ENCODE measurements around the gene CPM.

The CPM gene

DNA sequence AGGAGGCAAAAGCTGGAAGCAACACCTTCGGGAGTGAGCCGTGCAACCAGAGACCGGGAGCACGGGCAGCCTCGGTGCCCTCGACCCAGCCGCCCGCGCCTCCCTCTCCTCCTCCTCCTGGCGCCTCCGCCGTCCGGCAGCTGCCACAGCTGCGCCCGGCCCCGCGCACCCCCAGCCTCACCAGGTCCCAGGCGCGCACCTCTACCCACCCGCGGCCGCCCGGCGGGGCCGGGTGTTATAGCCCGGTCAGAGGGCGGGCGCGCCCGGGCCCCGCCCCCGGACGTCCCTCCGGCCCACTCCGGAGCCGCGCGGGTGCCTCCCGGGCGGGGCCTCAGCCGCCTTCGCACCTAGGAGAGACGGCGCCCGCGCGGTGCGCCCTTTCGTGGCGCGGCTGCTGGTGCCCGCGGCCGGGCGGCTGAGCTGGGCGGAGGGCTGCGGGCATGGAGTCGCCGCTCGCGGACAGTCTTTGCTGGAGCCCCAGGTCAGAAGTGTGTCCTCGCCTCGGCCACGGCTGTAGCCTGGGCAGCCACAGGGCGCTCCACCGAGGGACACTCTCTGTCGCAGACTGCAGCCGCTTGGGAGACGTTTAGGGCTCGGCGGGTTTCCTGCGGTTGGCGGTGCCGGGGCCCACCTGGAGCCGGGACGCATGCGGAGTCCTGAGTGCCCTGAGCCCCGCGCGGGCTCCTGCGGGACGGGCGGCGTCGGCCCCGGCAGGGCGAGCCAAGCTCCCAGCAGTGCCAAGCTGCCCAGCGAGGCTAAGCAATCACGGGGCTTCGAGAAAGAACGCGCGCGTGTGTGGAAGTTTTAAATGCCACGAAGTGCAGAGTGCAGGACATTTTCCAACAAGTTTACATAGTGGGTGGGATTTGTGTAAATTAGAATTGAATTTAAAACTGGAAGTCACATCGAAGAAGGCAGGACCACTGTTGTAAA lies at the start of gene CPM:
TSS of gene CPM (minus strand) at position 211 of the 933 bp plus-strand sequence. CDS start 334 bp downstream, outside the sequence.
- no peak for DNase-seq (ENCODE audit: low read depth)

DNA sequence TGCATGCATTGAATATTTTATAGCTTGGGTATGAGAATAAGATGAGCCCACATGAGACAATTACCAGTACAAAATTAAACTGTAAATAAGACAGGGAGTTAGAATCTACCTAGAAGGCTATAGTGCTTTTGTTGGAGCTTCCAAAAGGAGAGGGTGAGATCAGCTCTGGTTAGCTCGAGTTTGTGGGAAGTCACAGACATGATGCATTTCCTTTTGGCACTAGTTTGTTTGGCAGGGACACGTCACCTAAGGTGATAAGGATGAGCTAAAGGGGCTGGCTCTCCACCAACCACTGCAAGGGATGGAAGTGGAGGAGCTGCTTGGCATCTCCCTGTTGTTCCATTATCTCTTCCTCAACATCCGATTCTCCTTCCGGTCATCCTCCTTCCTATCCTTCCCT lies 48.5 kb upstream of the CPM start:
- peak; percentile 58 for DNase-seq (ENCODE audit: low read depth)

DNA sequence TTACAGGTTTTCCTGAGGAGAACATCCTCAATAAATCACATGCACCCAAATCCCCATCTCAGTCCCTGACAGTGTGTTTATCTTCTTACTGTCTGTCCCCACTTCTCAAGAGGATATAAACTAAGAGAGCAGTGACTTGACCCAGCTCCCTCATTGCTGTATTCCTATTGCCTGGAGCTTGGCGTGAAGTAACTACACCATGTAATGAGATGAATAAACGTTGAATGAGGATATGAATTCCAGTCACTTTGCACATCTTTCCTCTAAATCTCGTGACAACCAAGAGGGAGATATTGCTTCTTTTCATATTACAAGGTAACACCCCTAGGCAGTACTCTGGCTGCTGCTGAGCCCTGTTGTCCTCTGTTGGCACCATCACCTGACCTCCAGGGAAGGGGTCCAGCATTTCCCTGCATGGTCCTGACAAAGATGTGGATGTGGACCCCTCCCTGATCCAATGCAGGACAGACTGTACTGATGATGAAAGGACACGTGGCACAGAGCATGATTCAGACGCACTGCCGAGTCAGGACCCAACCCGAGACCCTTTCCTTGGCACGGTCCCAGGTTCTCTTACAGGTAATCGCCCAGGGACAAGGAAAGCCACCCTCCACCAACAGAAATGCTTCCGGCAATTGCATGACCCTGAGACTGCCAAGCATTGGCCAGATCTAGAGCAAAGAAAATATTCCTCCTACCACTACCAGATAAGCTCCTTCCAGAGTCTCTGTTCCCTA lies 47.7 kb upstream of the CPM start:
- no peak for DNase-seq (ENCODE audit: low read depth)

DNA sequence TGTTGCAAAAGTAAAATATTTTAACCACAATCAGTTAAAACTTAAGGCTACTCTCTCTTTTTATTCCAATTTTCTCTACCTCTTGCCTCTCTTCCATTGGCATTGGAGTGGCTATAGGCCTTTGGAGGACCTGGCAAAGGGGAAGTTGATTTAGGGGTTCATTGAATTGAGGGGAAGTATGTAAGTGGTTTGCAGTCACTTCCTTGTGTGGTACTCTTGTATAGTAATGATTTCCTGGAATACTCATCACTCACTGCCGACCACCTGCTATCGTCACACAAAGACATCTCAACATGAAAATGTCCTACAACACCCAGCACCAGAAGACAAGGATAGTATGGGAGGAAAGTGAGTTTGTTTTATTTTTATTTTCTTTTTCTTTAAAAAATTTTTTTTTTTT lies 45.7 kb upstream of the CPM start:
- DNase-seq (ENCODE audit: low read depth) = no peak

DNA sequence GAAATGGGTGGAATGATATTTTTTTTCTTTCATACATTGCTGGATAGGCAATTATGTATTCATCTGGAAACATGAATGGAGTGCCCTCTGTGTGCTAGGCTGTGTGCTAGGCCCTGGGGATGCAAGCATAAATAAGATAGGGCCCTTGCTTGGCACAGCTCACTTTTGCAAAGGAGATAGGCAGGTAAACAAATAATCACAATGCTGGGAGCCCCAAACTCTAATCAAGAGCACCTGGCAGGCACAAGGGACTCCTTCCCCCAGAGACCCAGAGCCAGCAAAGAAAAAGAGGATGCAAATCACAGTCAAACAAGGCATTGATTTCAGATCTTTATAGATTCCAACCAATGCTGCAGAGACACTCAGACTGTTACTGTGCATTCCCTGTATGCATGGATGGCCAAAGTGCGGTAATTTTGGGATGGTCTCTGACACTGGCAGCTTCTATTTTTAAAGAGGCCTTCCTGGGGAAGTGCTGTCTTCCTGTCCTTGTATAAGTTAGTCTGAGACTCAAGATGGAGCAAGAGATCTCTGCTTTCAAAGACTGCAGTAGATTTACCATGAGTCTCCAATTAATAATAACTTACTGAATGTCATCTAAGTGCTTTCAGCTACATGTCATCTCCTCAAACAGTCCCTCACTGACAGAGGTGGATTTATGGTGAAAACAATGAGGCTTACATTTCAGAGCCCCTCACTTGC lies 45.1 kb upstream of the CPM start:
- DNase-seq (ENCODE audit: low read depth) = no peak

DNA sequence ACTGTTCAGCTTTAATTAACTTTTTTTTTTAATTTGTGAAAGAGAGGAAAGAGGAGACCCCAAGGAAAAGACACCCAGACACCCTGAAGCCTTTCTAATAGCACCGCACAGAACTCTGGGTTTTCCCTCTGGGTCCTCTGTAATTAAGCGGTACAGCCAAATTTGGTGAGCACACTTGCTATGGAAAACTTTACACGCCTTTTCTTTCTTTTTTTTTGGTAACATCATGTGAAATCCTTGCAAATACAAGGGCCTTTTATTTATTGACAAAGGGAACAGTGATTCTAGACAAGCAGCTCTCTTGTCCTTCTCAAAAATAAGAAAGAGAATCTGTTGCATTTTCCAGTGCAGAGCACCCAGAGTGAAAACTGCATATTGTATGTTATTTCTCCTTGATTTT lies 44.4 kb upstream of the CPM start:
- no peak for DNase-seq (ENCODE audit: low read depth)

DNA sequence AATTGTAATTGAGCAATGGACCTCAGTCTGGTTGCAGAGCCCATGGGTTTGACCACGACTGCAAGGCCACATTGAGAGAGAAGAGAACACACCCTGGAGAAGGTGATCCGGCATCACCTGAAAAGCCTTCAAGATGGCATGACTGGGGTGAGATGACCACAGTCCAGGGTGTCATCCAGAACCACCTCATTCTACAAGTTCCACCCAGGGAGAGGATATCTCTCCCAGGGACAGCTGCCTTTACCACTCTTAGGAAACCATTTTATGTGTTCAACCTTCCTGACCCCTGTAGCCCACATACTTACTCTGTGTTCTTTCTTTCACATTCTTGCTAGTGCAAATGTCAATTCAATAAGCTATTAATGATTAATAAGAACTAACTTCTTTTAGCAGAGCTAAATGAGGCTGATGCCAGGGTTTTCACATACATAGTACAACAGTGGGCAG lies 43.4 kb upstream of the CPM start:
- no peak for DNase-seq (ENCODE audit: low read depth)

DNA sequence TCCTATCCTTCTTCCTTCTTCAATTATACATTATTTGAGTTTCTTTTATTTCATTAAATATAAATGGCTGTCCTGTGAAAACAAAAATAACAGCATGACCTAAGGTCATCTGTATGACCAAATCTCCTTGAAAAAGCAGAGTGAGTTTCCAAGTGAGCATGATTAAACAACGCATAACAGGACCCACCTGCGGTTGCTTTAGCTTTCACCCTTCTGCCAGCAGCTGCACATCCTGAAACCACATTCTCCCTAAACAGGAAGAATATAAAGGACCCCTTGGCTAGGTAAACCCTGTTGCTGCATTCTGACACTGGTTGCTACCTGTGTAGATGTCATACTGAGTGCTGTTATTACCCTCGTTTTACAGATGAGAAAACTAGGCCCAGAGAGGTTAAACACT lies 42.8 kb upstream of the CPM start:
- no peak for DNase-seq (ENCODE audit: low read depth)

DNA sequence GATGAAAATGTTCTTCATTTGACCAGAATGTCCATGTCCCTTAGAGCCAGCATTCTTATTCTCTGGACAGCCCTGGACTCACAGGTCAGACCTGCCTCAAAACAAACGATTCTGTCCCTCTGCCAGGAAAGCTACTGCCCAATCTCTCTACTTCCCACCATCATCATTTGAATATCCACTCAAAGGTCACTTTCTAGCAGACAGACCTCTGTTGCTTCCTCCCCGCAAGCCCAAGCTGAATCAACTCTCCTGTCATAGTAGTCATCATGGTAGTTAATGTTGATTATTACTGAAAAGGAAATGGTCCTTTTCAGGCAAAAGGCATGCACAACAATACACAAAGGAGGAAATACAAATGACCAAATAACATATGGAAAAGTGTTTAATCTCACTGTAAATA lies 39.6 kb upstream of the CPM start:
- no peak for DNase-seq (ENCODE audit: low read depth)

DNA sequence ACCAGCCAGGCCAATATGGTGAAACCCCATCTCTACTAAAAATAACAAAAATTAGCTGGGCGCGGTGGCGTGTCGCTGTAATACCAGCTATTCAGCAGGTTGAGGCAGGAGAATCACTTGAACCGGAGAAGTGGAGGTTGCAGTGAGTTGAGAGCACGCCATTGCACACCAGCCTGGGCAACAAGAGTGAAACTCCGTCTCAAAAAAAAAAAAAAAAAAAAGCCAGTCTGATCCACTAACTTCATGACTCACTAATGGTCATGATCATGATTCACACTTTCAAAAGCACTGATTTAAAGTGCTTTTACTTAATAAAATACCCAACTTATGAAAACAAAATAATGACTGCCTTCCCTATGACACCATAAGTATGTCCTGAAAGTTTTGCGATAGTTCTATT lies 38.4 kb upstream of the CPM start:
- DNase-seq (ENCODE audit: low read depth) = peak; percentile 49

DNA sequence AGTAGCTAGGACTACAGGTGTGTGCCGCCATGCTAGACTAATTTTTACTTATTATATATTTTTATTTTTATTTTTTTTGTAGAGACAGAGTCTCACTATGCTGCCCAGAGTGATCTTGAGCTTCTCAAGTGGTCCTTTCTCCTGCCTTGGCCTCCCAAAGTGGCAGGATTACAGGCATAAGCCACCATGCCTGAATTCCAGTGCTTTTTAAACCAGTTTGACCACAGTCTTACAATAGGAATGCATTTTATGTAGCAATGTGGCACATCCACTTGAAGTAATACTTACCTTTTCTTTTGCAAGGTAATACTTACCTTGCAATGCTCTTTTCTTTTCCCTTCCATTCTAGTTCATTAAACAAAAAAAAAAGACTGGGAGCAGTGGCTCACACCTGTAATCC lies 38.0 kb upstream of the CPM start:
- no peak for DNase-seq (ENCODE audit: low read depth)

DNA sequence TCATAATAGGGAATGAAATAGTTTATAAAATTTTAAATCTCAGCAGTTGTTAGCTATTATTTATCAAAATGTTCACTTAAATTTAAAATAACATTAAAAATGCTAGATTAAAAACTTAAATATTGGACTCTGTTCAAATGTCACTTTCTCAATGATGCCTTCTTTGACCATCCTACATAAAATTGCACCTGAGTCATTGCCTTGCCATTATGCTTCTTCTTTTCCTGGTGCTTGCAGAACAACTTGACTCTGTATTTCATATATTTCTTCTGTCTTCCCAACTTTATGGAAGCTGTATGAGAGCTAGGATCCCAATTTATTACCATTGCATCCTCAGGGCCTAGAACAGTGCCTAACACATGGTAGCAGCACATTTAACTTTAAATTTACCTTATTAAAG lies 37.3 kb upstream of the CPM start:
- no peak for DNase-seq (ENCODE audit: low read depth)

DNA sequence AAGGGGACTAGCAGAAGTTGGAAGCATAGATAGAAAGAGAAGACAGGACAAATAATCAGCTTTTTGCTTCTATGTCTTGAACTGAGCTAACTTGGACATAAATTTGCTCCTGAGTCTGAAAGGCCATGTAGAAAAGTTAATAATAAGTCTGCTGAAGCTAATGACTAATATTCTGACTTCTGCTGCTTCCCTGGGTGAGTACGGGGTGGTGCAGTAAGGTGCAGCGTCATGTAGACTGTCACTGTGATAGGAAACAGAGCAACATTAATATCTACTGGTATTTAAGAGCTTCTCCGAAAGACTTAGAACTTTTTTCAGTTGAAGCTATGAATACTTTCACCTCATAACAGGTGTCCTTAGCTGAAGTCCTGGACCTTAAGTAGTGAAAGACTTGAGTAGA lies 34.1 kb upstream of the CPM start:
- no peak for DNase-seq (ENCODE audit: low read depth)

DNA sequence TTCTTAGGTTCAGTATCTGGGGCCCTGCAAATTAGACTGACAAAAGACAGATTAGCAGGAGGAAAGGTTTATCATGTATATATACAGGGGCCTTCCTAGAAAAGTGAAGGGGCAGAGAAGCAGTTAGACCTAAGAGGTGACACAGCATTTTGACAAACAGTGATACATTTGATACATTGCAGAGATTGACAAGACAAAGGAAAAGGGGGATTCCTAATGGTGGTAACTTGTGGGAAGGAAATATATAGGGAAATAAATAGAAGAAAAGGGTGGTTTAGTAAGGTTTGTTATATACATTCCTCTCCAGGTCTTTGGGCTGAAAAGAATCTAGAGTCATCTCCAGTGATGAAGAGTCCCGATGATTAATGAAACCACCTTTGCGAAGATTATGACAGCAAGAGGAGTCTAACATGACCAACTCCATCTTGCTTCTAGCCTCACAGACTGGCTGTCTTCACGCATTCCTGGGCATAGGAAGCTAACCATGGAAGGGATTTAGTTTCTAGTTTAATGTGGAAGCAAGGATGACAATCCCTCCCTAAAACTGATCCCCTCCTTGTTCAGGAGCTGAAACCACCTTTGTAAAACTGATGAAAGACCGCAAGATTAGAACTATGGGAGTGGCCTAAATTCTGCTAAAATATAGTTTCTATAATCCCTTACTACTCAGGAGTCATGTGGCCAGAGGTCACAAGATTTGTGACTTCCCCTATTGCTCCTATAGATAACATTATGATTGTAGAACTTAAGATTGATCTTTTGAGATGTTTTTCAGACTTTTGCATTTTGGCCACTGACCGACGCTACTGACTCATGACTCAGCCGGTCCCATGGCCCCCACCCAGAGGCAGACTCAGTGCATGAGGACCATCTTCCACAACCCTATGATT lies 31.1 kb upstream of the CPM start:
- DNase-seq (ENCODE audit: low read depth) = no peak

DNA sequence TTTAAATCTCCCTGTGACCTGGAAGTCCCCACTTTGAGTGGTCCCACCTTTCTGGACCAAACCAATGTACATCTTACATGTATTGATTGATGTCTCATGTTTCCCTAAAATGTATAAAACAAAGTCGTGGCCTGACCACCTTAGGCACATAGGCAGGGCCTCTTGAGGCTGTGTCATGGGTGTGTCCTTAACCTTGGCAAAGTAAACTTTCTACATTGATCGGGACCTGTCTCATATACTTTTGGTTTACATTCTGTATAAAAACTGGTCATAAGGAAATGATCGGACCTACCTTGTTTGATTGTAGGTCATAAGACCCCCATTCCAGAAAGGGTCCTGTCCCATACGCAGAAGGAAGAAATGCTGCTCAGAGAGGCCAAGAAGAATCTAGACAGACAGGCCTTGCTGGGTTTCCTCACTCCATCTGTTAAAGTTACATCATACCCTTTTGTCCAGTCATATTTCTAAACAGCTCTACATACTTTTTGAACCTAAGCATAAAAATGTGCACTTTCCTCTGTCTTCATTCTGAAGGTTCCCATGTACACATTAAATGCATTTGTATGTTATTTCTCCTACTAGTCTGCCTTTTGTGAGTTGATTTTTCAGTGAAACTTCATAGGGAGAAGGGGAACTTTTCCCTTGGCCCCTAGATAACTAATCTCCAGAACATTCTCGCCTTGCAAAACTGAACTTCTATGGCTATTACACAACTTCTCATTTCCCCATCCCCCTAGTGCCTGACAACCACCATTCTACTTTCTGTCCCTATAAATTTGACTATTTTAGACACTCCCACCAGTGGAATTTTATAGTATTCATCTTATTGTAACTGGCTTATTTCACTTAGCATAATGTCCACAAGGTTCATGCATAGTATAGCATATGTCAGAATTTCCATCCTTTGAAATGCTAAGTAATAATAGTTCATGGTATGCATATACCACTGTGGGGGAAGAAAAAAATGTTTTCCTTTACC lies 30.2 kb upstream of the CPM start:
- DNase-seq (ENCODE audit: low read depth) = no peak

DNA sequence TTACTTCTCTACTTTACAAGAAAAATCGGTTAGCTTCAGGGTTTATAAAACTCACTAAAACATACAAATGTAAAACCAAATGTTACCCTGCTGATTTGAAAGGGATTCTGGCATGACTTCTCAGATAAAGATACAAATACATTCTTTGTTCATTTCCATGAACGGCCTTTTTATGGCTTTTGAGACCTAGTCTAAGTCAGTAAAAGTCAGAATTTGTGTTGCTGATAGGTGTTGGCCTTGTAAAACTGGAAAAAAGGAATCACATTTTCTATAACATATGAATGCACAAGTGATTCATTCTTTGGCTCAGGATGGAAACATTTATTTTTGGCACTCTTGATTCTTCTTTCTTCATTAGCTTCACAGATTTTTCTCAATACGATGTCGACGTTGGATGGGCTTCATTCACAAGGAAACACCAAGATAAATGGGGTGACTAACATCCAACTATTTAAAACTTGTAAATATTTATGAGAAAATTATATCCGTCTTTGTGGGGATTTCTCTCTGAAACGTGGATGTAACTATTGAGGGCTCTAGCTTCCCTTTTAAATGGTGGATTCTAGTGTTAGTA lies 27.0 kb upstream of the CPM start:
- DNase-seq (ENCODE audit: low read depth) = no peak

DNA sequence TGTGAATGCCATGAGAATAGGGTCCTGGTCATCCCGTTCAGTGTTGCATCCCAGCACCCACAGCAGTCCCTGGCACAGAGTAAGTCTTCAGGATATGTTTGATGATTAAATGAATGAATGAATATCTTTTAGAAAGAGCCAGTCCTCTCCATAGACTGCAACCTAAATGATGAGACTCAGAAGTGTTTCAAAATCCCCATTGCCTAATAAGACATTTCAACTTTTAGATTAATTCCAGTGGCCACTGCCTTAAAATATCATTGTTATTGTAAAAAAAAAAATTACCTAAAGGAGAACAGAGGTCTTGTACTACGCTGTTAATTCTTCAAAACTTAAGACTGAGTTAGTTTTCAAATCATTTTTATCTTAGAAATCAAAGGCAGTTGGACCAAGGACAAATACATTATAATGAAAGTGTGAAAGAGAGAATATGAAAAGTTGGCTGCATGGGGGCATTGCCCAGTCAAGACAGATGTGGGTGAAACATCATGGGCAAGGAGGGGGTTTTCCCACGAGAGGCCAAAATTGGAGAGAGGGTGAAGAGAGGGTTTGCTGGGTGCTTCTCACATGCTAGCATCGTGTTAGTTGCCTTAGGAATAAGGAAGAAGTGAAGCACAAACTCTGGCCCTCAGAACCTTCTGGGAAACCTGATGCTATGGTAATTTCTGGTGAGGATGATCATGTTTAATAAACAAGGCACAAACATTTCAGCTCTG lies 26.3 kb upstream of the CPM start:
- DNase-seq (ENCODE audit: low read depth) = no peak

DNA sequence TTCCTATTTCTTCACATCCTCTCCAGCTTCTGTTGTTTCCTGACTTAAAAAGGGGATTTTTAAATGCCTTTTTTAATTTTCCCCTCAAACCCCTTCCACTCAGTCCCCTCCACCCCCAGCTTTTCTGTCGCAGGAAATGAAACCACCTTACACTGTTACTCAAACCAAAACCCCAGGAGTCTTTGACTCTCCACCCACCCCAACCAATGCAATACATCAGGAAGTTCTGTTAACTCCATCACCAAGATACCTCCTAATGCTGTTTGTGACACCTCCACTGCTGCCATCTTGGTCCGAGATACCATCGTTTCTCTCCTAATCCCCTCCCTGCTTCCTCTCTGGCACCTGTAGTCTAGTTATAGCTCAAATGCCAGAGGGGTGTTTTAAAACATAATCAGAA lies 25.4 kb upstream of the CPM start:
- no peak for DNase-seq (ENCODE audit: low read depth)

DNA sequence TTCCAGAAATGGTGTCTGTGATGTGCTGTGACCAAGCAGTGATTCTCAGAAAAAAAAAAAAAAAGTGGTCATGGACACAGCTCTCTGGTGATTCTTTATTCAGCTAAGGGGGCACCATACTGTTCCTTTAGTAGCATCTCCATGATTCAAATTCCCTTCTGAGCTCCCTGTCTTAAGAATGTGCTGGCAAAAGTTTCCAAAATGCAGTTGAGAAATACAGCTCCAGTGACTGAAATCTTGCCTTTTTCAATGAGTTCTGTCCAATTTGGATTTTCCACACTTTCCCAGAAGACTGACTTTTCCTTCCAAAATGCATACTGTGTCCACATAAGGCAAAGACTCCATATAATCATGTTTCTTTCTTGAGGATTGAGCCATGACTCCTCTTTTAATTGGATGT lies 24.3 kb upstream of the CPM start:
- no peak for DNase-seq (ENCODE audit: low read depth)

Data from HS-5 (cell line).